Testis (tissue), 2 donors: ENCODE measurements around the gene MYO1E.

Experiments used
- CTCF ChIP-seq, 3 experiments: fragments of 450-650 bp in 2 of 3; fragments of 200-600 bp in 1 of 3; sonication (generic) in 1 of 3; IDR thresholded peaks; one replicate each; pipeline ENCODE4 v1.5.1; 2016 to 2019; ENCODE audit warnings: antibody characterized with exemption in 3 of 3, mild to moderate bottlenecking in 2 of 3, moderate library complexity in 1 of 3
- POLR2A ChIP-seq: fragments of 450-650 bp; IDR thresholded peaks from one replicate; pipeline ENCODE4 v1.6.1; 2017; ENCODE audit warnings: antibody characterized with exemption, mild to moderate bottlenecking, moderate library complexity

- no peak for TF ChIP-seq CTCF (IDR thresholded peaks at IDR 0.05)
- no peak for TF ChIP-seq POLR2A
Observed at GRCh38 chr15:59344311-59344710, 28.4 kb downstream of the MYO1E start.
